Right lobe of liver (tissue), 6 donors: Measurements from ENCODE around the gene FGD5. TPM values are rescaled to one million over a fixed set of nuclear protein-coding genes. Genes with fewer than 3 reads are reported as not detected.

Experiments used
- ATAC-seq, 4 donors: fragments of 200-7000 bp; cut with Tn5 transposase; one replicate each; pipeline ENCODE4 v1.9.1; 2020; ENCODE audit warnings: mild to moderate bottlenecking in 4 of 4, moderate library complexity in 4 of 4
- DNase-seq, 3 donors: peaks; one replicate each; pipeline ENCODE4 v3.0.0-alpha.2; 2020
- H3K27ac ChIP-seq, 3 donors: fragments of 200-600 bp; one replicate each; pipeline ENCODE4 v1.8.0; 2022
- H3K27me3 ChIP-seq, 2 donors: fragments of 200-600 bp; one replicate each; pipeline ENCODE4 v1.8.0; 2022
- H3K36me3 ChIP-seq, 4 donors: fragments of 200-600 bp; sonication (generic) in 1 of 4; one replicate each; pipeline versions ENCODE4 v1.5.1 to v1.8.0; 2017 to 2022; ENCODE audit warnings: control low read depth in 1 of 4
- H3K4me1 ChIP-seq, 4 donors: fragments of 200-600 bp; sonication (generic) in 1 of 4; one replicate each; pipeline versions ENCODE4 v1.5.1 to v1.8.0; 2017 to 2022; ENCODE audit warnings: control low read depth in 1 of 4
- H3K4me3 ChIP-seq, 3 donors: fragments of 200-600 bp; one replicate each; pipeline ENCODE4 v1.8.0; 2022
- H3K9me3 ChIP-seq, 4 donors: fragments of 200-600 bp; sonication (generic) in 1 of 4; one replicate each; pipeline versions ENCODE4 v1.5.1 to v1.8.0; 2017 to 2022; ENCODE audit warnings: control low read depth in 1 of 4
- POLR2A ChIP-seq: fragments of 450-650 bp; IDR thresholded peaks from one replicate; pipeline ENCODE4 v1.6.1; 2017; ENCODE audit warnings: antibody characterized with exemption, mild to moderate bottlenecking
- WGBS: methylation state at CpG from one replicate; pipeline ENCODE4 v1.1.6; 2018; ENCODE audit warnings: low coverage, low lambda C conversion rate; ENCODE audit not compliant: insufficient coverage; ENCODE audit errors: missing lambda C conversion rate; 5-methylcytosine and 5-hydroxymethylcytosine counted together
- intact Hi-C, 2 donors: fragments of 100-400 bp; cut with DNase I; formaldehyde crosslinking; loops; one replicate each; pipeline versions ENCODE4 v1.11.2 to v1.14.1; 2022
- total RNA-seq, 6 experiments: library from RNA; depleted of rRNA in 2 of 6; stranded (reverse); fragments of >200 nt in 2 of 6; fragmentation: NEBNext Ultra II Directional in 3 of 6; extraction: Animal tissue kit (Norgen Biotek cat#: 25700) in 3 of 6; gene quantifications; one replicate each; pipeline versions ENCODE4 v1.1.0 to v1.2.4, GENCODE V29; 2016 to 2023
- TF ChIP-seq, protein P1 (sequence below), 4 donors: fragments of 200-600 bp in 3 of 4; fragments of 450-650 bp in 1 of 4; IDR thresholded peaks; one replicate each; pipeline versions ENCODE4 v1.5.1 to v1.8.0; 2016 to 2022; ENCODE audit warnings: antibody characterized with exemption in 4 of 4, mild to moderate bottlenecking in 2 of 4
- donor health status: DM: no; HTN: yes; CAD: no.
- donor health status: DM: no; HTN: no; CAD: no.
- donor health status: DM: no; HTN: no; CAD: no.
- donor health status: DM: no; HTN: yes; CAD: no.
- donor health status: DM: no; HTN: yes; CAD: no.

FGD5 gene
- total RNA-seq, 6 experiments from 2014 or later, result 3.4 to 8.9 (median 5.9) TPM

- WGBS, result 85% methylated on average over 6 of the region's 16 CpGs
- DNase-seq, result peak in 2 of 3 donors; percentile 27 to 28
- TF ChIP-seq POLR2A, result no peak
- TF ChIP-seq, protein P1, sequence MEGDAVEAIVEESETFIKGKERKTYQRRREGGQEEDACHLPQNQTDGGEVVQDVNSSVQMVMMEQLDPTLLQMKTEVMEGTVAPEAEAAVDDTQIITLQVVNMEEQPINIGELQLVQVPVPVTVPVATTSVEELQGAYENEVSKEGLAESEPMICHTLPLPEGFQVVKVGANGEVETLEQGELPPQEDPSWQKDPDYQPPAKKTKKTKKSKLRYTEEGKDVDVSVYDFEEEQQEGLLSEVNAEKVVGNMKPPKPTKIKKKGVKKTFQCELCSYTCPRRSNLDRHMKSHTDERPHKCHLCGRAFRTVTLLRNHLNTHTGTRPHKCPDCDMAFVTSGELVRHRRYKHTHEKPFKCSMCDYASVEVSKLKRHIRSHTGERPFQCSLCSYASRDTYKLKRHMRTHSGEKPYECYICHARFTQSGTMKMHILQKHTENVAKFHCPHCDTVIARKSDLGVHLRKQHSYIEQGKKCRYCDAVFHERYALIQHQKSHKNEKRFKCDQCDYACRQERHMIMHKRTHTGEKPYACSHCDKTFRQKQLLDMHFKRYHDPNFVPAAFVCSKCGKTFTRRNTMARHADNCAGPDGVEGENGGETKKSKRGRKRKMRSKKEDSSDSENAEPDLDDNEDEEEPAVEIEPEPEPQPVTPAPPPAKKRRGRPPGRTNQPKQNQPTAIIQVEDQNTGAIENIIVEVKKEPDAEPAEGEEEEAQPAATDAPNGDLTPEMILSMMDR (IDR thresholded peaks at IDR 0.05), result no peak
- intact Hi-C loops, result loop anchor here in 1 of 2 donors (10.0 kb wide), 1 partner anchor 98 kb away; the partner anchor contains the start of gene C3orf20
- Histone ChIP-seq H3K4me1 (no peaks in the 10 kb centered on the region), H3K4me3 (no peak overlapping the region), H3K27ac (no peak overlapping the region), H3K36me3 (no peaks in the 10 kb centered on the region), H3K27me3 (no peaks in the 10 kb centered on the region), H3K9me3 (no peaks in the 10 kb centered on the region)
- ATAC-seq, result no peak
These were observed 46.1 kb upstream of the FGD5 start for GRCh38 chr3:14772533-14773138.

DNA sequence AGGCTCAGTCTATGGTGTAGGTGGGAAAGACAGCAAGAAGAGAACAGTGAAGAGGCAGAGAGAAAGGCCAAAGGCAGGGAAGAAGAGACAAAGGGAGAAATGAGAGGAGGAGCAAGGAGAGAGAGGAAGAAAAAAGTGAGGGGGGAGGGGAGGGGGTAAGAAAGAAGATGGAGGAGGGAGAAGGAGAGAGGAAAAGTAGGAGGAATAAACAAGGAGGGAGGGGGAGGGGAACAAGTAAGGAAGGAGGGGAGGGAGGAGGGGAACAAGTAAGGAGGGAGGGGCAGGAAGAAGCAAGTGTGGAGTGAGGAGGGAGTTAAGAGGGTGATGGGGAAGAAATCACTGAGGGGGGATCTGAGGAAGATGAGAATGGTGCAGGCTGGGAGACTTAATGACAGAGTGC is 45.5 kb upstream of the FGD5 start:
- Histone ChIP-seq H3K4me3 (no peak overlapping the region), H3K4me1 (no peaks in the 10 kb centered on the region), H3K27ac (no peak overlapping the region), H3K36me3 (no peaks in the 10 kb centered on the region), H3K27me3 (no peaks in the 10 kb centered on the region), H3K9me3 (no peaks in the 10 kb centered on the region)
- intact Hi-C loops, result loop anchor here in 1 of 2 donors (10.0 kb wide), 1 partner anchor 98 kb away; the partner anchor contains the start of gene C3orf20
- TF ChIP-seq, protein P1 (IDR thresholded peaks at IDR 0.05), result no peak
- no peak for TF ChIP-seq POLR2A
- ATAC-seq (no peak), DNase-seq (no peak)

- intact Hi-C loops, result loop anchor here in 1 of 2 donors (10.0 kb wide), 1 partner anchor 99 kb away; the partner anchor contains the start of gene C3orf20
- no peaks in the 10 kb centered on the region for H3K4me1 ChIP-seq
- H3K36me3 ChIP-seq, result no peaks in the 10 kb centered on the region
- DNase-seq, result peak in 2 of 3 donors; percentile 11 to 27
- no CpG with 5 or more reads among the region's 6 CpGs for WGBS
- H3K27ac ChIP-seq, result no peak overlapping the region
- no peak overlapping the region for H3K4me3 ChIP-seq
- no peaks in the 10 kb centered on the region for H3K27me3 ChIP-seq
- no peak for ATAC-seq
- H3K9me3 ChIP-seq, result no peaks in the 10 kb centered on the region
- TF ChIP-seq POLR2A, result no peak
- TF ChIP-seq, protein P1 (IDR thresholded peaks at IDR 0.05), result no peak
These were observed 45.1 kb upstream of the FGD5 start for GRCh38 chr3:14773691-14774128.

DNA sequence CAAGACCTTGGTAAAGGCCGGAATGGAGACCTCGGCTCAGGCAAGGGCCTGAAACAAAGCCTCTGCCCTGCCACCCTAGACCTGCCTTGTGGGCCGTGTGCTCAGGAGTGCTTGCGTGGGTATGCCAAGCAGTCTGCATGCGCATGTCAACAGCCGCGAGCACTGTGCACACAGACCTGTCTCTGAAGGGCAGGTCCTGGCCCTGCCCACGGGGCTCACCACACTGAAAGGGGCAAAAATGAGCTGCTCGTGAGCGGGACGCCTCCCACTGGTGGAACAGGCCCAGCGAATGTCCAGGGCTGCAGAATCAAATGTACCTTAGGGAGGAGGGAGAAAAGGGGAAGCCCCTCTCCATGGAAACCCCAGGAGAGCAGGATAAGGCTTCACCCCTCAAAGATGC is 44.3 kb upstream of the FGD5 start:
- no peak for TF ChIP-seq POLR2A
- TF ChIP-seq, protein P1 (IDR thresholded peaks at IDR 0.05), result no peak
- no peak overlapping the region for H3K4me3 ChIP-seq
- H3K27me3 ChIP-seq, result no peaks in the 10 kb centered on the region
- ATAC-seq, result no peak
- no peaks in the 10 kb centered on the region for H3K9me3 ChIP-seq
- no peaks in the 10 kb centered on the region for H3K36me3 ChIP-seq
- peak in 2 of 3 donors; percentile 32 to 33 for DNase-seq
- intact Hi-C loops, result loop anchor here in 1 of 2 donors (10.0 kb wide), 1 partner anchor 100 kb away; the partner anchor contains the start of gene C3orf20
- WGBS, result 78% methylated on average over 3 of the region's 12 CpGs
- no peak overlapping the region for H3K27ac ChIP-seq
- H3K4me1 ChIP-seq, result no peaks in the 10 kb centered on the region
